CD14-positive monocyte (primary cell): ENCODE results near the gene MMD2. TPM values are rescaled to one million over a fixed set of nuclear protein-coding genes. Genes with fewer than 3 reads are reported as not detected.

Source experiments
- DNase-seq, 3 donors: peaks; one replicate each; pipeline ENCODE4 v3.0.0-alpha.2; 2011 to 2022
- H2AFZ ChIP-seq: 2 replicates; pipeline ENCODE4 v1.6.0; 2012; ENCODE audit warnings: mild to moderate bottlenecking, low read depth, low read length, inconsistent platforms; ENCODE audit not compliant: insufficient read depth, poor library complexity, severe bottlenecking
- H3K27ac ChIP-seq, 2 donors: 1 replicate in 1 of 2; 2 replicates in 1 of 2; pipeline ENCODE4 v1.5.1; 2012 to 2013; ENCODE audit warnings: low read length in 2 of 2, control low read depth in 1 of 2, inconsistent platforms in 1 of 2, low read depth in 1 of 2, mild to moderate bottlenecking in 1 of 2
- H3K27me3 ChIP-seq, 2 donors: one replicate each; pipeline versions ENCODE4 v1.6.0 to v1.6.1; 2011 to 2013; ENCODE audit warnings: low read length in 2 of 2; ENCODE audit not compliant: control insufficient read depth in 2 of 2, insufficient read depth in 2 of 2
- H3K36me3 ChIP-seq, 2 donors: replicated peaks in 1 of 2; 1 replicate in 1 of 2; 2 replicates in 1 of 2; pipeline versions ENCODE4 v1.5.1 to v1.6.1; 2012 to 2013; ENCODE audit warnings: low read length in 2 of 2, control low read depth in 1 of 2, inconsistent platforms in 1 of 2, mild to moderate bottlenecking in 1 of 2; ENCODE audit not compliant: insufficient read depth in 2 of 2, control insufficient read depth in 1 of 2
- H3K4me1 ChIP-seq, 2 donors: 1 replicate in 1 of 2; 2 replicates in 1 of 2; pipeline versions ENCODE4 v1.5.1 to v1.6.1; 2012 to 2013; ENCODE audit warnings: low read length in 2 of 2, control low read depth in 1 of 2, inconsistent platforms in 1 of 2, mild to moderate bottlenecking in 1 of 2, moderate library complexity in 1 of 2; ENCODE audit not compliant: insufficient read depth in 2 of 2, control insufficient read depth in 1 of 2
- H3K4me2 ChIP-seq: replicated peaks from 2 replicates; pipeline ENCODE3; 2012; ENCODE audit warnings: low read length, moderate library complexity, mild to moderate bottlenecking; ENCODE audit not compliant: poor library complexity, severe bottlenecking; ENCODE audit errors: extremely low read depth
- H3K4me3 ChIP-seq, 3 experiments: fragments of 200-600 bp in 1 of 3; sonication (generic) in 1 of 3; replicated peaks in 1 of 3; 1 replicate in 2 of 3; 2 replicates in 1 of 3; pipeline ENCODE4 v1.5.1; 2011 to 2013; ENCODE audit warnings: low read length in 3 of 3, mild to moderate bottlenecking in 3 of 3, control low read depth in 2 of 3, low read depth in 2 of 3, inconsistent platforms in 1 of 3, moderate library complexity in 1 of 3
- H3K79me2 ChIP-seq: 2 replicates; pipeline ENCODE4 v1.6.0; 2012; ENCODE audit warnings: mild to moderate bottlenecking, control low read depth, inconsistent platforms, low read length, moderate library complexity; ENCODE audit not compliant: insufficient read depth
- H3K9ac ChIP-seq: 2 replicates; pipeline ENCODE4 v1.6.0; 2017; ENCODE audit warnings: low read length, mild to moderate bottlenecking; ENCODE audit not compliant: insufficient read depth, poor library complexity, severe bottlenecking
- H3K9me3 ChIP-seq, 2 donors: replicated peaks in 1 of 2; 1 replicate in 1 of 2; 2 replicates in 1 of 2; pipeline versions ENCODE4 v1.5.1 to v1.6.1; 2012 to 2013; ENCODE audit warnings: low read length in 2 of 2, control low read depth in 1 of 2; ENCODE audit not compliant: control insufficient read depth in 1 of 2, insufficient read depth in 1 of 2
- H4K20me1 ChIP-seq: 2 replicates; pipeline ENCODE4 v1.6.0; 2012; ENCODE audit warnings: mild to moderate bottlenecking, low read length, control low read depth, moderate library complexity; ENCODE audit not compliant: insufficient read depth
- H3K27ac Mint-ChIP-seq, 7 donors: one replicate each; pipeline ENCODE4 v1.8.0; 2020; ENCODE audit warnings: mild to moderate bottlenecking in 7 of 7, mixed read lengths in 7 of 7, moderate library complexity in 6 of 7, inconsistent platforms in 2 of 7
- H3K27me3 Mint-ChIP-seq, 3 donors: one replicate each; pipeline ENCODE4 v1.8.0; 2021 to 2022; ENCODE audit warnings: low read depth in 3 of 3, mild to moderate bottlenecking in 3 of 3, mixed read lengths in 3 of 3, moderate library complexity in 3 of 3, inconsistent platforms in 1 of 3
- H3K36me3 Mint-ChIP-seq, 2 donors: one replicate each; pipeline ENCODE4 v1.8.0; 2020; ENCODE audit warnings: mixed read lengths in 2 of 2, inconsistent platforms in 1 of 2, mild to moderate bottlenecking in 1 of 2
- H3K4me1 Mint-ChIP-seq: one replicate; pipeline ENCODE4 v1.8.0; 2020; ENCODE audit warnings: mild to moderate bottlenecking, mixed read lengths
- H3K4me3 Mint-ChIP-seq, 2 donors: one replicate each; pipeline ENCODE4 v1.8.0; 2020; ENCODE audit warnings: mild to moderate bottlenecking in 2 of 2, mixed read lengths in 2 of 2, moderate library complexity in 1 of 2
- H3K9me3 Mint-ChIP-seq, 7 donors: one replicate each; pipeline ENCODE4 v1.8.0; 2020 to 2022; ENCODE audit warnings: mixed read lengths in 7 of 7, mild to moderate bottlenecking in 6 of 7, moderate library complexity in 6 of 7, inconsistent platforms in 2 of 7
- WGBS: methylation state at CpG from one replicate; pipeline ENCODE4 v1.1.5; 2013; ENCODE audit warnings: missing lambda C conversion rate; ENCODE audit not compliant: insufficient coverage; 5-methylcytosine and 5-hydroxymethylcytosine counted together
- intact Hi-C, 2 donors: fragments of 100-400 bp; cut with micrococcal nuclease; formaldehyde crosslinking; loops; one replicate each; pipeline versions ENCODE4 v1.15.0 to v1.15.1; 2023
- polyA plus RNA-seq, 3 donors: library from polyadenylated mRNA; depleted of rRNA in 1 of 3; unstranded in 2 of 3; stranded (reverse) in 1 of 3; fragments of 300-500 nt in 2 of 3; fragments of >200 nt in 1 of 3; fragmentation: Illumina TruSeq in 2 of 3; gene quantifications; 1 replicate in 2 of 3; 2 replicates in 1 of 3; pipeline ENCODE4 v1.2.3, GENCODE V29; 2012 to 2021
- TF ChIP-seq, protein P1 (sequence below): fragments of 200-600 bp; IDR thresholded peaks from one replicate; pipeline ENCODE4 v1.8.0; 2022; ENCODE audit warnings: antibody characterized with exemption, mild to moderate bottlenecking

The MMD2 gene
- polyA plus RNA-seq, 3 donors, result not detected

DNA sequence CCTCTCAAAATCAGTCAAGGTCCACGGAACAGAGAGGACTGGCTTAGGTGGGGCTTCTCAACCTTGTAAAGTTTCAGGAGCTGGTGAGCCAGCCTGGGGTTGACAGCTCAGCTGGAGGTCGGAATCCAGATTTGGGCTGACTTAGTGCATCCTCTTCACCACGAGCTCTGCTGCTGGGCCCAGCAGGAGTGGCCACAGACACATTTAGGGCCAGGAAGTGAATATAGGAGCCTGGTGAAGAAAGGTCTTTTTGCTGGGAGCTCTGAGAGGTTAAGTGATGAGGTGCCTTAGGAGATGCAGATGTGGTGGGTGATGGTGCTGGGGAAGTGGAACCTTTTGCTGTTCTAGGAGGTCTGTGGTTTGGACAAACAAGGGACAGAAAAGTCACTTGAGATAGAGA lies 39.3 kb upstream of the MMD2 start:
- no peak overlapping the region for H2AFZ ChIP-seq
- Mint-ChIP-seq H3K27ac (no peak overlapping the region), H3K4me3 (no peak overlapping the region), H3K36me3 (peaks cover 65 to 80% of the 10 kb centered on the region in 2 donors), H3K4me1 (no peaks in the 10 kb centered on the region), H3K9me3 (no peaks in the 10 kb centered on the region), H3K27me3 (peaks cover 0 to 4% (median 0%) of the 10 kb centered on the region in 3 donors)
- no peak overlapping the region for H3K4me2 ChIP-seq
- DNase-seq, result no peak
- intact Hi-C loops, result no loop called here
- H4K20me1 ChIP-seq, result no peaks in the 10 kb centered on the region
- no peaks in the 10 kb centered on the region for H3K9me3 ChIP-seq
- H3K4me3 ChIP-seq, result no peak overlapping the region
- H3K27ac ChIP-seq, result no peak overlapping the region
- H3K79me2 ChIP-seq, result no peaks in the 10 kb centered on the region
- no peaks in the 10 kb centered on the region for H3K4me1 ChIP-seq
- peaks cover 48 to 70% of the 10 kb centered on the region in 2 donors for H3K36me3 ChIP-seq
- no peaks in the 10 kb centered on the region for H3K27me3 ChIP-seq
- H3K9ac ChIP-seq, result no peak overlapping the region
- TF ChIP-seq, protein P1, sequence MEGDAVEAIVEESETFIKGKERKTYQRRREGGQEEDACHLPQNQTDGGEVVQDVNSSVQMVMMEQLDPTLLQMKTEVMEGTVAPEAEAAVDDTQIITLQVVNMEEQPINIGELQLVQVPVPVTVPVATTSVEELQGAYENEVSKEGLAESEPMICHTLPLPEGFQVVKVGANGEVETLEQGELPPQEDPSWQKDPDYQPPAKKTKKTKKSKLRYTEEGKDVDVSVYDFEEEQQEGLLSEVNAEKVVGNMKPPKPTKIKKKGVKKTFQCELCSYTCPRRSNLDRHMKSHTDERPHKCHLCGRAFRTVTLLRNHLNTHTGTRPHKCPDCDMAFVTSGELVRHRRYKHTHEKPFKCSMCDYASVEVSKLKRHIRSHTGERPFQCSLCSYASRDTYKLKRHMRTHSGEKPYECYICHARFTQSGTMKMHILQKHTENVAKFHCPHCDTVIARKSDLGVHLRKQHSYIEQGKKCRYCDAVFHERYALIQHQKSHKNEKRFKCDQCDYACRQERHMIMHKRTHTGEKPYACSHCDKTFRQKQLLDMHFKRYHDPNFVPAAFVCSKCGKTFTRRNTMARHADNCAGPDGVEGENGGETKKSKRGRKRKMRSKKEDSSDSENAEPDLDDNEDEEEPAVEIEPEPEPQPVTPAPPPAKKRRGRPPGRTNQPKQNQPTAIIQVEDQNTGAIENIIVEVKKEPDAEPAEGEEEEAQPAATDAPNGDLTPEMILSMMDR, result no peak
- WGBS, result 100% methylated on average over 3 of the region's 3 CpGs

DNA sequence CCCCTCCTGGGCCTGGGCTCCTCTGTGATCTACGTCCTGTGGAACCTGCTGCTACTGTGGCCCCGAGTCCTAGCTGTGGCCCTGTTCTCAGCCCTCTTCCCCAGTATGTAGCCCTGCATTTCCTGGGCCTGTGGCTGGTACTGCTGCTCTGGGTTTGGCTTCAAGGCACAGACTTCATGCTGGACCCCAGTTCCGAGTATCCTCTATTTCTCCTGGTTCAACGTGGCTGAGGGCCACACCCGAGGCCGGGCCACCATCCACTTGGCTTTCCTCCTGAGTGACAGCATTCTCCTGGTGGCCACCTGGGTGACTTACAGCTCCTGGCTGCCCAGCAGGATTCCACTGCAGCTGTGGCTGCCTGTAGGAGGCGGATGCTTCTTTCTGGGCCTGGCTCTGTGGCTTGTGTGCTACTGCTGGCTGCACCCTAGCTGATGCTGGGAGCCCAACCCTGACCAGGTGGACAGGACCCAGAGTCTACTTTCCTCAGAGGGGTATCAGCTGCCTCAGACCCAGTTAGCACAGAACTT lies 37.8 kb upstream of the MMD2 start:
- Histone ChIP-seq H2AFZ (no peak overlapping the region), H3K4me2 (no peak overlapping the region), H3K4me1 (no peaks in the 10 kb centered on the region), H3K9ac (no peak overlapping the region), H3K4me3 (no peak overlapping the region), H3K9me3 (no peaks in the 10 kb centered on the region), H3K36me3 (peaks cover 58 to 80% of the 10 kb centered on the region in 2 donors), H3K27me3 (no peaks in the 10 kb centered on the region), H3K79me2 (no peaks in the 10 kb centered on the region), H3K27ac (no peak overlapping the region), H4K20me1 (no peaks in the 10 kb centered on the region)
- no peak for DNase-seq
- WGBS, result 96% methylated on average over 7 of the region's 7 CpGs
- H3K9me3 Mint-ChIP-seq, result peaks cover 0 to 2% (median 0%) of the 10 kb centered on the region in 7 donors
- H3K36me3 Mint-ChIP-seq, result peaks cover 73 to 86% of the 10 kb centered on the region in 2 donors
- peaks cover 0 to 4% (median 0%) of the 10 kb centered on the region in 3 donors for H3K27me3 Mint-ChIP-seq
- H3K27ac Mint-ChIP-seq, result peak overlapping the region in 3 of 7 donors; percentile 59 to 80 (median 60)
- no peak overlapping the region for H3K4me3 Mint-ChIP-seq
- intact Hi-C loops, result no loop called here
- TF ChIP-seq, protein P1, result no peak
- H3K4me1 Mint-ChIP-seq, result no peaks in the 10 kb centered on the region
